Bronchial epithelial cell (primary cell): Measurements from ENCODE around the gene TDRD3. TPM values are rescaled to one million over a fixed set of nuclear protein-coding genes. Genes with fewer than 3 reads are reported as not detected.

Experiments used
- DNase-seq: peaks from one replicate; pipeline ENCODE4 v3.0.0-alpha.2; 2010; ENCODE audit warnings: low read depth
- FAIRE-seq: peaks from 2 replicates; lab custom pipeline; 2011; peaks lifted over from hg19 to GRCh38; lab: Jason Lieb, UNC
- H3K27me3 ChIP-seq: 2 replicates; pipeline ENCODE4 v1.5.1; 2011; ENCODE audit warnings: low read length; ENCODE audit not compliant: control insufficient read depth, insufficient read depth
- H3K36me3 ChIP-seq: 2 replicates; pipeline ENCODE4 v1.5.1; 2011; ENCODE audit warnings: low read length; ENCODE audit not compliant: control insufficient read depth, insufficient read depth
- H3K4me3 ChIP-seq: 2 replicates; pipeline ENCODE4 v1.5.1; 2011; ENCODE audit warnings: mild to moderate bottlenecking, low read depth, low read length, control low read depth
- CTCF ChIP-seq: IDR thresholded peaks from 2 replicates; pipeline ENCODE4 v1.5.1; 2011; ENCODE audit warnings: mild to moderate bottlenecking, moderate library complexity, low read length, control low read depth, inconsistent platforms; ENCODE audit not compliant: insufficient read depth, severe bottlenecking
- total RNA-seq: library from RNA; depleted of rRNA; stranded (reverse); fragments of >200 nt; gene quantifications from 2 replicates; pipeline ENCODE4 v1.2.1, GENCODE V29; 2014

Gene TDRD3
- 12.4 and 12.7 TPM in 2 replicates for total RNA-seq

GRCh38 chr13:60396783-60397703 is at the start of gene TDRD3:
Gene TDRD3, plus strand, starts transcription at chr13:60397220. Its CDS starts 145 bp downstream, at chr13:60397365.
- Histone ChIP-seq H3K4me3 (peak within 1 kb of the TSS; percentile 70), H3K36me3 (no peaks in the 10 kb centered on the region), H3K27me3 (no peaks in the 10 kb centered on the region)
- DNase-seq, result peak; percentile 75
- peak; percentile 92 for TF ChIP-seq CTCF
- FAIRE-seq, result no peak

- Histone ChIP-seq H3K27me3 (no peaks in the 10 kb centered on the region), H3K4me3 (no peak overlapping the region), H3K36me3 (no peaks in the 10 kb centered on the region)
- FAIRE-seq (no peak), DNase-seq (no peak)
- TF ChIP-seq CTCF, result no peak
Measured at GRCh38 chr13:60347690-60348089, 49.3 kb upstream of the TDRD3 start.

GRCh38 chr13:60348097-60348496 is 48.9 kb upstream of the TDRD3 start:
- no peak for TF ChIP-seq CTCF
- H3K36me3 ChIP-seq, result no peaks in the 10 kb centered on the region
- FAIRE-seq, result no peak
- no peaks in the 10 kb centered on the region for H3K27me3 ChIP-seq
- no peak for DNase-seq
- H3K4me3 ChIP-seq, result no peak overlapping the region

GRCh38 chr13:60351326-60351725 is 45.7 kb upstream of the TDRD3 start:
- DNase-seq, result peak; percentile 19
- FAIRE-seq, result no peak
- no peak for TF ChIP-seq CTCF
- no peaks in the 10 kb centered on the region for H3K36me3 ChIP-seq
- no peak overlapping the region for H3K4me3 ChIP-seq
- no peaks in the 10 kb centered on the region for H3K27me3 ChIP-seq

- Histone ChIP-seq H3K27me3 (no peaks in the 10 kb centered on the region), H3K4me3 (no peak overlapping the region), H3K36me3 (no peaks in the 10 kb centered on the region)
- DNase-seq (no peak), FAIRE-seq (no peak)
- no peak for TF ChIP-seq CTCF
Measured at GRCh38 chr13:60351855-60352615, 45.0 kb upstream of the TDRD3 start.
